B cell (primary cell): ENCODE data around the gene CMTM8. TPM values are rescaled to one million over a fixed set of nuclear protein-coding genes. Genes with fewer than 3 reads are reported as not detected.

Experiments used
- ATAC-seq: fragments of 200-7000 bp; cut with Tn5 transposase; one replicate; pipeline ENCODE4 v1.10.0; 2021; ENCODE audit warnings: low read depth, mild to moderate bottlenecking, moderate number of reproducible peaks, moderate library complexity
- CTCF ChIA-PET: fragments of 350-600 bp; sonication (Branson Sonifier 250); formaldehyde crosslinking; loops from one replicate; lab custom pipeline; 2021; ENCODE audit warnings: antibody characterized with exemption, inconsistent platforms; lab: Charles Lee
- POLR2A ChIA-PET: fragments of 350-600 bp; sonication (Branson Sonifier 250); formaldehyde crosslinking; loops from one replicate; lab custom pipeline; 2021; ENCODE audit warnings: antibody characterized with exemption; lab: Charles Lee
- DNase-seq: peaks from one replicate; pipeline ENCODE4 v3.0.0; 2013
- H2AFZ ChIP-seq: 2 replicates; pipeline ENCODE4 v1.6.1; 2012; ENCODE audit warnings: mild to moderate bottlenecking, low read depth, low read length; ENCODE audit not compliant: insufficient read depth, poor library complexity, severe bottlenecking
- H3K27ac ChIP-seq, 2 donors: 1 replicate in 1 of 2; 2 replicates in 1 of 2; pipeline ENCODE4 v1.5.1; 2012 to 2013; ENCODE audit warnings: low read length in 2 of 2, mild to moderate bottlenecking in 2 of 2, moderate library complexity in 1 of 2
- H3K27me3 ChIP-seq, 4 experiments: fragments of 200-600 bp in 1 of 4; sonication (generic) in 1 of 4; replicated peaks in 1 of 4; 1 replicate in 2 of 4; 2 replicates in 2 of 4; pipeline versions ENCODE4 v1.6.1 to v1.7.0; 2013 to 2016; ENCODE audit warnings: low read length in 3 of 4, mild to moderate bottlenecking in 2 of 4, mixed read lengths in 1 of 4, moderate library complexity in 1 of 4; ENCODE audit not compliant: insufficient read depth in 4 of 4, control insufficient read depth in 3 of 4; ENCODE audit errors: control extremely low read depth in 1 of 4
- H3K36me3 ChIP-seq, 2 experiments: replicated peaks in 1 of 2; 1 replicate in 1 of 2; 2 replicates in 1 of 2; pipeline versions ENCODE4 v1.6.1 to v1.7.1; 2013; ENCODE audit warnings: low read length in 1 of 2; ENCODE audit not compliant: insufficient read depth in 2 of 2, control insufficient read depth in 1 of 2; ENCODE audit errors: control extremely low read depth in 1 of 2, extremely low read depth in 1 of 2
- H3K4me1 ChIP-seq, 2 donors: fragments of 200-600 bp in 1 of 2; sonication (generic) in 1 of 2; 1 replicate in 1 of 2; 2 replicates in 1 of 2; pipeline versions ENCODE4 v1.5.1 to v1.6.1; 2013 to 2017; ENCODE audit warnings: low read length in 2 of 2; ENCODE audit not compliant: control insufficient read depth in 2 of 2, insufficient read depth in 2 of 2
- H3K4me2 ChIP-seq: replicated peaks from 2 replicates; pipeline ENCODE3; 2012; ENCODE audit warnings: mild to moderate bottlenecking, low read depth, low read length; ENCODE audit not compliant: poor library complexity, severe bottlenecking
- H3K4me3 ChIP-seq, 5 experiments: fragments of 200-600 bp in 1 of 5; sonication (generic) in 1 of 5; 1 replicate in 3 of 5; 2 replicates in 2 of 5; pipeline versions ENCODE4 v1.5.1 to v1.7.0; 2011 to 2016; ENCODE audit warnings: low read length in 4 of 5, mild to moderate bottlenecking in 4 of 5, low read depth in 2 of 5, control low read depth in 1 of 5, moderate library complexity in 1 of 5; ENCODE audit not compliant: insufficient read depth in 1 of 5; ENCODE audit errors: control extremely low read depth in 1 of 5, extremely low read depth in 1 of 5
- H3K79me2 ChIP-seq: fragments of 200-600 bp; sonication (generic); one replicate; pipeline ENCODE4 v1.6.0; 2016; ENCODE audit warnings: low read length; ENCODE audit not compliant: control insufficient read depth, insufficient read depth
- H3K9ac ChIP-seq: fragments of 200-600 bp; sonication (generic); 2 replicates; pipeline ENCODE4 v1.6.1; 2017; ENCODE audit warnings: mild to moderate bottlenecking, low read length, moderate library complexity
- H3K9me3 ChIP-seq, 3 donors: one replicate each; pipeline versions ENCODE4 v1.6.1 to v1.7.1; 2013; ENCODE audit warnings: low read length in 2 of 3; ENCODE audit not compliant: control insufficient read depth in 2 of 3, insufficient read depth in 1 of 3; ENCODE audit errors: control extremely low read depth in 1 of 3
- H4K20me1 ChIP-seq: 2 replicates; pipeline ENCODE4 v1.6.0; 2012; ENCODE audit warnings: mild to moderate bottlenecking, low read length; ENCODE audit not compliant: insufficient read depth, control insufficient read depth, poor library complexity, severe bottlenecking
- H3K27ac Mint-ChIP-seq: one replicate; pipeline ENCODE4 v1.8.0; 2021; ENCODE audit warnings: mixed read lengths
- H3K27me3 Mint-ChIP-seq: one replicate; pipeline ENCODE4 v1.8.0; 2021; ENCODE audit warnings: mixed read lengths
- H3K4me1 Mint-ChIP-seq: one replicate; pipeline ENCODE4 v1.8.0; 2021; ENCODE audit warnings: mixed read lengths
- H3K4me3 Mint-ChIP-seq: one replicate; pipeline ENCODE4 v1.8.0; 2021; ENCODE audit warnings: mixed read lengths
- H3K9me3 Mint-ChIP-seq: one replicate; pipeline ENCODE4 v1.8.0; 2022; ENCODE audit warnings: mixed read lengths; ENCODE audit not compliant: insufficient read depth
- CTCF ChIP-seq: fragments of 200-600 bp; IDR thresholded peaks from one replicate; pipeline ENCODE4 v1.8.0; 2022; ENCODE audit warnings: antibody characterized with exemption, mild to moderate bottlenecking
- EZH2 ChIP-seq: IDR thresholded peaks from 2 replicates; pipeline ENCODE4 v1.6.1; 2012; ENCODE audit warnings: borderline replicate concordance, low read depth, mild to moderate bottlenecking, moderate library complexity, low read length; ENCODE audit not compliant: insufficient read depth, poor library complexity, severe bottlenecking
- WGBS: methylation state at CpG from one replicate; pipeline ENCODE4 v1.1.5; 2013; ENCODE audit warnings: missing lambda C conversion rate; ENCODE audit not compliant: insufficient coverage; 5-methylcytosine and 5-hydroxymethylcytosine counted together
- intact Hi-C: fragments of 100-400 bp; cut with micrococcal nuclease; formaldehyde crosslinking; loops from one replicate; pipeline ENCODE4 v1.10.0; 2022
- polyA plus RNA-seq: library from polyadenylated mRNA; depleted of rRNA; stranded (reverse); fragments of >200 nt; gene quantifications from 2 replicates; pipeline ENCODE4 v1.2.3, GENCODE V29; 2012
- total RNA-seq, 2 donors: library from RNA; stranded (reverse); fragments of 120-200 nt in 1 of 2; gene quantifications; 1 replicate in 1 of 2; 2 replicates in 1 of 2; pipeline versions ENCODE4 v1.2.3 to v1.2.4, GENCODE V29; 2013 to 2022

Gene CMTM8
- total and polyA plus RNA-seq, 2 donors (not counting 1 experiment from before 2014, with no cell fraction given): 0.25 to 0.28 TPM

GRCh38 chr3:32256206-32256605 lies 17.7 kb downstream of the CMTM8 start:
- 100% methylated on average over 2 of the region's 3 CpGs for WGBS
- H3K9ac ChIP-seq: no peak overlapping the region
- no peak overlapping the region for H3K4me3 Mint-ChIP-seq
- ChIA-PET POLR2A (no interaction called here), CTCF (no interaction called here)
- H3K79me2 ChIP-seq: no peaks in the 10 kb centered on the region
- no peaks in the 10 kb centered on the region for H3K4me1 Mint-ChIP-seq
- peaks cover 0 to 6% (median 0%) of the 10 kb centered on the region in 4 experiments for H3K27me3 ChIP-seq
- ATAC-seq (no peak), DNase-seq (no peak)
- H3K9me3 ChIP-seq: peaks cover 0 to 4% (median 1%) of the 10 kb centered on the region in 3 donors
- no peak overlapping the region for H3K27ac ChIP-seq
- no peaks in the 10 kb centered on the region for H3K36me3 ChIP-seq
- H2AFZ ChIP-seq: no peak overlapping the region
- H3K4me3 ChIP-seq: no peak overlapping the region
- no peak overlapping the region for H3K4me2 ChIP-seq
- peaks cover 21% of the 10 kb centered on the region for H3K27me3 Mint-ChIP-seq
- H3K9me3 Mint-ChIP-seq: no peaks in the 10 kb centered on the region
- H3K4me1 ChIP-seq: no peaks in the 10 kb centered on the region
- TF ChIP-seq EZH2 (no peak), CTCF (no peak)
- intact Hi-C loops: no loop called here
- no peak overlapping the region for H3K27ac Mint-ChIP-seq
- H4K20me1 ChIP-seq: no peaks in the 10 kb centered on the region

DNA sequence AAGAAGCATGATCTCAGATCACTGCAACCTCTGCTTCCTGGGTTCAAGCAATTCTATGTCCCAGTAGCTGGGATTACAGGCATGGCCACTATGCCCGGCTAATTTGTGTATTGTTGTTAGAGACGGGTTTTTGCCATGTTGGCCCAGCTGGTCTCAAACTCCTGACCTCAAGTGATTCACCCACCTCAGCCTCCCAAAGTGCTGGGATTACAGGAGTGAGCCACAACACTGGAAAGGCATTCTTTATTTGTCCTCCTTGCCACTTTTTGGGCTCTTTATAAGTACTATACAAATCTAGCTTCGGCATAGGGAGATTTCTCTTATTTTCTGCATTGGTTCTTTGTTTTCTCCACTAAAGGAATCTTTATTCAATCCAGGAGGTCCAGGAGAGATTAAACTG lies 18.6 kb downstream of the CMTM8 start:
- Histone ChIP-seq H3K9me3 (peaks cover 0 to 4% (median 1%) of the 10 kb centered on the region in 3 donors), H3K9ac (no peak overlapping the region), H3K27ac (no peak overlapping the region), H3K27me3 (peaks cover 0 to 6% (median under 1%) of the 10 kb centered on the region in 4 experiments), H3K79me2 (no peaks in the 10 kb centered on the region), H2AFZ (no peak overlapping the region), H3K4me3 (no peak overlapping the region), H3K36me3 (no peaks in the 10 kb centered on the region), H3K4me2 (no peak overlapping the region), H3K4me1 (no peaks in the 10 kb centered on the region), H4K20me1 (no peaks in the 10 kb centered on the region)
- ATAC-seq: no peak
- CTCF ChIA-PET: no interaction called here
- Mint-ChIP-seq H3K4me1 (no peaks in the 10 kb centered on the region), H3K4me3 (no peak overlapping the region), H3K27ac (no peak overlapping the region), H3K27me3 (peaks cover 24% of the 10 kb centered on the region), H3K9me3 (peaks cover 2% of the 10 kb centered on the region)
- TF ChIP-seq EZH2 (no peak), CTCF (no peak)
- intact Hi-C loops: no loop called here
- no peak for DNase-seq
- POLR2A ChIA-PET: no interaction called here
- WGBS: no CpG with 5 or more reads among the region's 3 CpGs
